ENCODE results near the gene ZBTB16. TPM values are rescaled to one million over a fixed set of nuclear protein-coding genes. Genes with fewer than 3 reads are reported as not detected.

ZBTB16 gene
- total RNA-seq, 1 donor from 2014 or later = 0.17 TPM

GRCh38 chr11:114170226-114170625, 110.7 kb downstream of the ZBTB16 start:
- no peak for TF ChIP-seq CTCF (conservative IDR thresholded peaks at IDR 0.05; ENCODE audit: low read depth, low read length)
- no peak overlapping the region for H3K4me3 ChIP-seq (ENCODE audit: low read depth, low read length)
- no peak for DNase-seq (ENCODE audit: low read depth)

- H3K4me3 ChIP-seq (ENCODE audit: low read depth, low read length) = no peak overlapping the region
- DNase-seq (ENCODE audit: low read depth) = no peak
- TF ChIP-seq CTCF (conservative IDR thresholded peaks at IDR 0.05; ENCODE audit: low read depth, low read length) = peak; percentile 14
Measured at GRCh38 chr11:114171257-114172054, 111.9 kb downstream of the ZBTB16 start.

- no peak for TF ChIP-seq CTCF (conservative IDR thresholded peaks at IDR 0.05; ENCODE audit: low read depth, low read length)
- H3K4me3 ChIP-seq (ENCODE audit: low read depth, low read length) = no peak overlapping the region
- no peak for DNase-seq (ENCODE audit: low read depth)
Measured at GRCh38 chr11:114172055-114172861, 112.7 kb downstream of the ZBTB16 start.

- no peak for TF ChIP-seq CTCF (conservative IDR thresholded peaks at IDR 0.05; ENCODE audit: low read depth, low read length)
- no peak overlapping the region for H3K4me3 ChIP-seq (ENCODE audit: low read depth, low read length)
- DNase-seq (ENCODE audit: low read depth) = no peak
Measured at GRCh38 chr11:114172871-114173444, 113.4 kb downstream of the ZBTB16 start.

GRCh38 chr11:114173843-114174242, 114.3 kb downstream of the ZBTB16 start:
- no peak for DNase-seq (ENCODE audit: low read depth)
- H3K4me3 ChIP-seq (ENCODE audit: low read depth, low read length) = no peak overlapping the region
- no peak for TF ChIP-seq CTCF (conservative IDR thresholded peaks at IDR 0.05; ENCODE audit: low read depth, low read length)

- no peak for DNase-seq (ENCODE audit: low read depth)
- TF ChIP-seq CTCF (conservative IDR thresholded peaks at IDR 0.05; ENCODE audit: low read depth, low read length) = no peak
Measured at GRCh38 chr11:114174712-114175495, 115.4 kb downstream of the ZBTB16 start.

More at GRCh38 chr11:114174712-114175495, 115.4 kb downstream of the ZBTB16 start:
- no peak overlapping the region for H3K4me3 ChIP-seq (ENCODE audit: low read depth, low read length)

Data from epithelial cell of proximal tubule (primary cell).